HG03025 (cell line): ENCODE results near the gene MLKL.
"Not testable (repeated sequence)": the region's sequence is repeated elsewhere in the genome, so short reads cannot be mapped to it uniquely, and the experiment has no call there.

Experiments
- ATAC-seq: cut with Tn5 transposase; IDR thresholded peaks from one replicate; pipeline ENCODE4 v1.9.1; 2021; ENCODE audit warnings: mild to moderate bottlenecking, moderate library complexity; ENCODE audit not compliant: unreplicated experiment, low FRiP score

Gene MLKL

DNA sequence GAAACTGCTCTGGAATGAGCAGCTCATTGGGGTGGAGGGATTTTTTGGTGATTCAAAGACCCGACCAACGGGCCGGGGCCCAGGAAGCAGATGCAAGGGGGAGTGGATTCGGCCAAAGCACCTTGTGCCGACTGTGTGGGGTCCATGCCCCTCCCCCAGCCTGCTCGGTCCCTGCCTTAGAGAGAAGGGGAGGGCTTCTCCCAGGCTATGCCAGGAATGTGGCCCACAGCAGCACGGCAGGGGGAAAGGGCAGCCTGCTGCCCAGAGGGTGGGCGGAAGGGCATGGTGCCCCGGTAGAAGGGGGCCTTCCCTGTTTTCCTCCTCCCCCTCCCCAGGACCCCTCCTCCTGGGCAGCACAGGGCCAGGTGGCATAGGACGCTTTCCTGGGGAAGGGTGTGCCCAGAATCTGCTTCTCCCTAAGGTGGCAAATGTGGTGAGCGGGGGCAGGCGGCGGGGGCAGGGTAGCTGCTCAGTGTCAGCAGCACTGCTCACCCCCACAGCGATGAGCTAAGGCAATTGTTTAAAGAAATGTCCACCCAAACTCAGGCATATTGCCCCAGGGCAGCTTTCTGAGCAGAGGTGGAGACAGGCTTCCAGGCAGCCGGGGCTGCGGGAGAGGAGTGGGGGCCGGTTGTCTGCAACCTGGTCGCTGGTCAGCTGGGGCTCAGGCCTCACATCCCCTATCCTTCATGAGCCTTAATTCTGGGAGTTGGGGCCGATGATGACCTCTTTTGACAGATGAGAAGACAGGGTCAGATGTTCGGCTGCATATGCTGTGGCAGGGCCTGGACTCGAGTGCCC is 33.9 kb upstream of the MLKL start:
- ATAC-seq: no peak

DNA sequence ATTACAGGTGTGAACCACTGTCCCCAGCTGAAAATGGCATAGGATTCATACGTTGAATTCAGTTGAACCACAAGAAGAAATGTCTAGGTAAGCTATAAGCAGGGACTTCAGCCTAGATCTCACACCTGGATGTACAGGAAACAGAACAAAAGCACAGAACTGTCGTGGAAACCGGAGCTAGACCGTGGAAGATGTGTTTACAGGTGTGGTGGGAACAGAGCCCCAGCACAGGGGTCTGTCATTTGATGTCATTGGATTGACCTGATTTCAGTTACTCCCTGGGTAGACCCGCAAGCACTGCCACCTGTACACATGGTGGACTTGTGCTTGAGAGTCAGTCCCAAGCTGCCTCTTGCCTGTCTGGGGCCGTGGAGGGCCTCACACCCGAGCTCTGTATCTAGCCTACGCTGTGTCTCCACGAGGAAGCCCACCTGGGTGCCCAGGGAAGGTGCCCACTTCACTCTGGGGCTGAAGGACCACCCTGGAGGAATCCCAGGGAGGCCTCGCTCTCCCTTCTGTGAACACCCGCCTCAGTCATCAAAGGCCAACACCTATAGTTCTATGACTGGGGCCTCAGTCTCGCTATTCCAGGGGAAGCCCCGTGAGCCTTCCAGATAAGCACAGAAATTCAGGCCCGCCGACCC is 32.2 kb upstream of the MLKL start:
- ATAC-seq: no peak

DNA sequence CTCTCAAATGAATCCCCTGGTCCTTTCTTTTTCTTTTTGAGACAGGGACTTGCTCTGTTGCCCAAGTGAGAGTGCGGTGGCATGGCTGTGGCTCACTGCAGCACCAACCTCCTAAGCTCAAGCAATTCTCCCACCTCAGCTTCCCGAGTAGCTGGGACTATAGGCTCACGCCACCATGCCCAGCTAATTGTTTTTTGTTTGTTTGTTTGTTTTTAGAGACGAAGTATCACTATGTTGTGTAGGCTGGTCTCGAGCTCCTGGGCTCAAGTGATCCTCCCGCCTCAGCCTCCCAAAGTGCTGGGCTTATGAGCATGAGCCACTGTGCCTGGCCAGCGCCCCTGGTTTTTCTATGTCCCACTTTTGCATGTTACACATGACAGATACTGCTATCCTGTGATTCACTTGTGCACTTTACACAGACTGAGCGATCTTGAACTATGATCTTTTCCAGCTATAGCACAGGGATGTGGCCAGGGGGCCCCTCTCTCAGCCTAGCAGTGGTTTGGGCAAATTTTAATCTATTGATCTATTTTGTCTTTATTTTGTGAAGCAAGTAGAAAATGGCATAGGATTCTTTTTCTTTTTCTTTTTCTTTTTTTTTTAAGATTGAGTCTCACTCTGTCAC is 31.3 kb upstream of the MLKL start:
- ATAC-seq: no peak

DNA sequence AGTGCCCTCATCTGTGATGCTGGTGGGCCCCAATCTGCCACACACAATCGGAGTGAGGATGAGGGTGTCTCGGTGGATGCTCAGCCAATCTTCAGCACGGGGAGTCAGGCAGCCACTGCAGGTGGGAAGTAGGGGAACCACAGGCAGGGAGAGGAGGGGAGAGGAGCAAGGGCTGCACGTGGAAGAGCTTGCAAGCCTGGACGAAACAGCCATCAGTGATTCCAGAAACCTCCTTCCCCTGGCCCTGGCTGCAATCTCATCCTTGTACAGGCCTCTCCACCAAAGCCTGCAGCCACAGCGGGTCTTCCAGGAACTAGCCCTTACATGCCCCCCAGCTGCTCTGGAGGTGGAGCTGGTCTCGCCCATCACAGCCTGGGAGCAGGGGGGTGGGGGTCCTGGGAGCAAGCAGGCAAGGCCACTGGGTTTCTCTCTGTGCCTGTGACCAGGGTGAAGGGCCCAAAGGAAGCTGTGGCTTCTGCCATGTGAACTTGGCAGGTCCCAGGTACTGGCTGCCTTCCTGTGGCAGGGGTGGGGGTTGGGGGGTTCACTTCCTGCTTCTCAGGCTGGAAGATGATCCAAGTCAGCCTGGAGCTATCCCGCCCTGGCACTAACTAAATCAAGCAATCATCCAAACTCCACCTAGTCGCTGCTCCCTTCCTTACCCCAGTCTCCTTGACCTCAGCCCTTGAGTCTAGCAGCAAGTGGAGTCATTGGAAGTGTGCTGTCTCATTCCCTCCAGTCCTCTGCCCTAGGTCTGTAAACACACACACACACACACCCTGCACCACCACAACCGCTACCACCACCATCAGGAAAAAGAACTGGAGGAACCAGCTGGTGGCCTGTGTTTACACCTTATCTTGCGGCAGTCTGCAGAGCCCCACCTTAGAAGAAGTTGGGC is 29.4 kb upstream of the MLKL start:
- no peak for ATAC-seq

DNA sequence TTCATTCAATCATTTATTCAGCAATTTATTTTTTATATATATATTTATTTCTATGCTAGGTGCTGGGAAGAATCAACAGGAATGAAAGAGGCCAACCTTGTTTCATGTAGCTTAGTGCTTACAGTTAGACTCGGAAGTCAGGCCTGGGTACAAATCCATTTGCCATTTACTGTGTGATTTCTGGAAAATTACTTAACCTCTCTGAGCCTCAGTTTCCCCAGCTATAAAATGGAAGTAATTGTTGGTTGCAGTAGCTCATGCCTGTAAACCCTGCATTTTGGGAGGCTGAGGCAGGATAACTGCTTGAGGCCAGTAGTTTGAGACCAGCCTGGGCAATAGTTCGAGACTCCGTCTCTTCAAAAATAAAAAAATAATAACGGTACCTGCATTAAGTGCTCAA is 27.2 kb upstream of the MLKL start:
- ATAC-seq: no peak

DNA sequence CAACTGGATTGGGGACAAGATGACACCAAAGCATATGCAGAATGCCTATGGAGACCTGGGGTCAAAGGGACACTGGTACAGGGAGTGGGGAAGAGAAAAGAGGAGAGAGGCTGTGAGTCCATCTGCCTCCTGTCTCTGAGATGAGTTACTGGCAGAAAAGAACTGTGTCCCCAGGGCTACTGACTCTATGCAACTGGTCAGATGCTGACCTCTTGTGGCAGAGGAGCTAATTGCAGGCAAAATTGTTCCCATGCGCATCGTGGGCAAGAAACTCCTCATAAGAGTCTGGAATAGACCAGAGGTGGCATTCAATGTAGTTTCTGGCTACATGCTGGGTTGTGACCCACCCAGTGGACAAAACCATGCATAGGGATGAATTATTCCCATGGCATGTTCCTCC is 26.1 kb upstream of the MLKL start:
- ATAC-seq: no peak

DNA sequence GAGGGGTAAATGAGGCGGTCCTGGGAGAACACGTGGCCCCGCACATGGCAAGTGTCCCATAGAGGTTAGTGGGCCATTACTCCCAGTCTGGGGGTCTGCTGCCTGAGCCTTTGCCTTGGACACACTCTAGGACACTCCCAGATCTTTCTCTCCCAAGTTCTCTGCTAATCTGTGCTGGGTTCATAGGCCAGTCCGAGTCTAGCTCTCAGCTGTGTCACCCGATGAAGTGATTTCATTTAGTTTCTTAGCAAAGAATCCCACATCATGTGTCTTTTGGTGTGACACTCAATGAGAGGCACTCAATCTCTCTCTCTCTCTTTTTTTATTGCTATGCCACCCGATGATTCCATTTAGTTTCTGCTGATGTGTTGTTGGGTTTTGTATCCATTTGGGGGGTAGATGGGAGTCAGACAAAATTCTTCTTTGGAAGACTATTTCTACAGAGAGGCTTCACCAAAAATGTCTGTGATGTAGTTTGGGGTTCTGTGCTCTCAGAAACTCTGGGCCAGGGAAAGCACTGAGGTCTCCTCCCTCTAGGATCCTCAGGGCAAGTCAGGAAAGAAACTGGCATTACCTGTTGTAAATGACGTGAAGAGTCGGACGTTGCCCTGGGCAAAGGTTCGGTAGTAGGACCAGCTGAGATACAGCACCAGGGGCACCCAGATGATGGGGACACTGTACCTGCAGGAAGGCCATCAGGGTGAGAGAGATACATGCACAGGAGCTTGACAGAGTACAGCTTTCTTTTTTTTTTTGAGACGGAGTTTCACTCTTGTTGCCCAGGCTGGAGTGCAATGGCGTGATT is 25.2 kb upstream of the MLKL start:
- no peak for ATAC-seq

DNA sequence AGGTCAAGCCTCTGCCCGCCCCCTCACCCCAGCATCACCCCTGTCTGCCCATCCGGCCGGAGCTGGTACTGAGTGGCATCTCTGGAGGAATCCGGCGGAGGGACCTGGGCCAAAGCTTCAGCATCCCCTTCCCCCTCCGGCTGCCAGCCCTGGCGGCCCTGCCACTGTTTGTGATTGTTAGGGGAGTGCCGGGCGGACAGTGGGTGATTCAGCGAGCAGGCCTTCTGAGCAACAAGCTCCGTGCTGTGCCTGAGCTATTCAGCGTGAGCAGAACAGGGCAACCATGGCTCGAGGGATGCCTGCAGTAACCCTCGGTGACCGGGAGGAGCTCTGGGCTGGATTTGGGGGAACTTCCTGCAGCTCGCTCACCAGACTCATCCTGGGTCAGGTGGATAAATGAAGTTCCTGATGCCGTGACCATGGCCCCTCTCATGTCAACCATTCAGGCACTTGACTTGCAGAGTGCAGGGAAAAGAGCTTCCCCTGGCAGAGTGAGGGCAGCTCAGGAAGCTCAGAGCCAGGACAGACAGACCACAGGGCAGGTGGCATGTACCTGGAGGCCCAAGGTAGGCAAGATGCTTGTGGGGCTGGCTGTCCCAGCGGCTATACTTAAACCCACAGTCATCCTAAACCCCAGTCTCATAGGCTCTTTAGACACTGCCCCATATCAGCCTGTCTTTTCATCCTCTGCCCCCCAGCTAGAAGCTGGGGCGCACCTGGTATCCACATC is 24.3 kb upstream of the MLKL start:
- no peak for ATAC-seq

DNA sequence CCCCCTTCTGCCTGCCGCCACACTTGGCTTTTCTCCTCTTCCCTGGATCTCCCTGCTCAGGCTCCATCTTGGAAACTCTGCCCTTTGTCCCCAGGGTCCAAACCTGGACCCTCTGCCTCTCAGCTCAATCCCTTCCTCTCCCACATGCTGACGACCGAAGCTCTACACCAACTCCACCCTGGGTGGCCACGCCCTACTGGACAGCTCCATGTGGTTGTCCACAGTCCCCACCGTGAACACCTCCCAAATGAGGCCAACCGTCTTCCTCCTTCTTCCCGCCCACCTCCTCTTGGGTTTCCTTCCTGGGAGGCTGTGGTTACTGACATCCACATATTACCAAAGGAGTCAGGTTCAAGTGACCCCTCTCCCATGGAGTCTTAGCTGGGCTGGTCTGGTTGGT is 22.6 kb upstream of the MLKL start:
- no peak for ATAC-seq

DNA sequence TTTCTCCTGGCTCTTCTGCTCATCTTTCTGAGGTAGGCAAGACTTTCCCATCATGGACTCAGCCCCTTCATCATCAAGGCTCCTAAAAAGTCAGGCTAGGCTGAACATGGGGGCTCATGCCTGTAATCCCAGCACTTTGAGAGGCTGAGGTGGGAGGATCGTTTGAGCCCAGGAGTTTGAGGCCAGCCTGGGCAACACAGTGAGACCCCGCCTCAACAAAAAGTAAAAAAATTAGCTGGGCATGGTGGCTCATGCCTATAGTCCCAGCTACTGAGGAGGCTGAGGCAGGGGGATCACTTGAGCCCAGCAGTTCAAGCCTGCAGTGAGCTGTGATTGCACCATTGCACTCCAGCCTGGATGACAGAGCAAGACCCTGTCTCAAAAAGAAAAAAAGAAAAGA is 21.5 kb upstream of the MLKL start:
- ATAC-seq: not testable (repeated sequence)

DNA sequence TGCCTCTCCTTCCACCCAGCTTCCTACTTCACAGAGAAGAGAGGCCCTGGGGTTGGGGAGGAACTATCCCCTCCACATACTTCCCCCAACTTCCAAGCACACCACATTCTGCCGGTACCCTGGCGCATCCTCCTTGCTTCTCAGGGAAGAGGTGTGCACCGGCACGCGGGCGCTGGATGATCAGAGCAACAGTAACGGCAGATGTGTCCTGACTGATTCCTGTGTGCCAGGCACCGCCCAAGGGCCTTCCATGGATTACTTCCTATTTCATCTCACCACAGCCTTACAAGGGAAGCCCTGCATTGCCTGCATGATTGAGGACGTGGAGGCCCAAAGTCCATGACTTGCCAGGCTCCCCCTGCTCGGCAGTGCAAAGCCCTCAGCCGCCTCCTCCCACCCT is 21.1 kb upstream of the MLKL start:
- no peak for ATAC-seq

DNA sequence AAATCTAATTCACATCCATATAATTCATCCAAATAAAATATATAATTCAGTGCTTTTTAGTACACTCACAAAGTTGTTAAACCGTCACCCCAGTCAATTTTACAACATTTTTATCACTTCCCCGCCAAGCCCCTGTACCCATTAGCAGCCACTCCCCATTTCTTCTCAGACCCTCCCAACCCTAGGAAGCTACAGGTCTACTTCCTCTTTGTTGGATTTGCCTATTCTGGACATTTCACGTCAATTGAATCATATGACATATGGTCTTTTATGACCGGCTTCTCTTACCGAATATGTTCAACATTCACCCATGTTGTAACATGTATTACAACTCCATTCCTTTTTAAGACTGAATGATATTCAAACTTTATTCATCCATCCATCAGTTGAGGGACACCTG is 19.9 kb upstream of the MLKL start:
- no peak for ATAC-seq

DNA sequence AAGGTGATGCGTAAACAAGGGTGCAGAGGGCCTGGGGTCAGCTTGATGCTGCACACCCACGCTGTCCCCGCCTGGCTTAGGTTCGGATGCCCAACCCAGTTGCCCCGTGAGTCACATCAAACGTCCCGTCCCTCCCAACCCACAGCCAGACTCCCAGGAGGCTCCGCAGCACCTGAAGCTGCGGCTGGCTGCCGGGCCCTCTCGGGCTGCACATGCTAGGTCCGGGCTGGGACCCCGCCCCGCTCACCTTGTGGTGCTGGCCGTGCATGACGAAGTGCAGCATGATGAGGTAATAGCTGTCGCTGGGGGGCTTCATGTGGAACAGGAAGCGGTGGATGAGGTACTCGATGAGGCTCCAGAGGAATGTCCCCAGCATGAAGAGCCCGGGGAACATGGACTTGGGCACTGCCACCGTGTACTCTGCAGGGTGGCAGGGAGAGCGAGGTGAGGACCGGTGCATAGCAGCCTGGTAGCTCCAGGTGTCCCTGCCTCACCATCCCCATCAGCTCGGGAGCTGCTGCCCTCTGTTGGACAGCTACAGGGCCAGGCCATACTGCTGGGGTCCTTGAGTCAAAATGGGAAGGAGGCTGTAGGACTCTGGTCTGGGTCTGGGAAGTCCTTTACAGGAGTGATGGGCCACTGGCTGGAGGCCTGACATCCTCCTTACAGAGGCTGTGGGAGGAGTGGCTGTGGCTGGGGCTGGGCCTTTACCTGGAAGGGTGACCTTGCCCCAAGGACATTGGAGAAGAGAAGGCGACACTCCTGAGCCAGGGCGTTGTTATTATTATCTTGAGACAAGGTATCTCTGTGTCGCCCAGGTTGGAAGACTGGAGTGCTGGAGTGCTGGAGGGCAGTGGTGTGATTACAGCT is 18.3 kb upstream of the MLKL start:
- no peak for ATAC-seq

DNA sequence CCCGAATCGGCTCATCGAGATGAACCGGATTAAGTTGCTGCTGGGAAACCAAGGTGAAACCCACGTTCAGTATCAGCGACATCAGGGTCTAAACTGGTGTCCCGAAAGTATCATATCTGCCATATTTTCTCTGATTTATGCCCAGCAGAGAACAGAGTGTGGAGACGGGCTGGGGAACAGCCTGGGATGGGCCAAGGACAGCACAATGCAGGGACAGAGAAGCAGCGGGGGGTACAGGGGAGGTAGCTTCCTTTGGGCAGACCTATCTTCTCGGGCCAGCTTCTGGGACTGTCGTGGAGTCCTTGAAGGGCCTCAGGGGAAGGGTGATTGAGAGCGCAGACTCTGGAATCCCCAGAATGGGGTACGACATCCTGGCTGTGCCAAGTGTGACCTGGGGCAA is 17.5 kb upstream of the MLKL start:
- no peak for ATAC-seq

DNA sequence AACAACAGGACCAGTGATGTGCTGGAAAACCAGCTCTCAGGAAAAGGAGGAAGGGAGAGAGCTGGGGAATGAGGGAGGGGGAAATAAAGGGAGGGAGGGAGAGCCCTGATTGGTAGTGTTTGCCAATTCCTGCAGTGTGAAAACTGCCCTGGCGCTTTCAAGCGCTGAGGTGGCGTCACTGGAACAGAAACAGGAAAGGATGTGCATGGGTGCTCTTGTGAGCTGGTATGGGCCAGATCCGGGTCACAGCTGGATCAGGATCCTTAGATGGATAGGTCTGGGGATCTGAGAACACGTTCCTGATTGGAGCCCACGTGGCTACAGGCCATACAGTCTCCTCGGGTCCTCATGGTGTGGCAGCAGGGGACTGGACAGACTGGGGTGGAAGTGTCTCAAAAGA is 16.7 kb upstream of the MLKL start:
- no peak for ATAC-seq

DNA sequence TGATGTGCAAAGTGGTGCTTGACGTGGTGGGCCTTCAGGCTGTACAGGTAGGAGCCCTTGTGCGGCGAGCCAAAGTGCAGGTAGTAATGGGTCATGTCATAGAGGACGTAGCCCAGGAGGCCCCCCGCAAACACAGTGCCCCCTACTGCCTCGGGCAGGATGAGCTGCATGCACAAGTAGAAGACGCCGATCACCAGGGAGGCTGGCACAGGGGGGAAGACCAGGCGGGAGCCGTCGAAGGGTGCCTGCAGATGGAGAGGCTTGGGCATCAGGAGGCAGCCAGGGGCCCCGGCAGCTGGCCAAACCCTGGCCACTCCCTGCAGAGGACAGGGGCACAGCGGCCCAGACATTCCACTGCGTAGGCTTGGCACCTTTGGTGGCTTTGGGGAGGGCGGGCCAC is 15.7 kb upstream of the MLKL start:
- ATAC-seq: no peak

DNA sequence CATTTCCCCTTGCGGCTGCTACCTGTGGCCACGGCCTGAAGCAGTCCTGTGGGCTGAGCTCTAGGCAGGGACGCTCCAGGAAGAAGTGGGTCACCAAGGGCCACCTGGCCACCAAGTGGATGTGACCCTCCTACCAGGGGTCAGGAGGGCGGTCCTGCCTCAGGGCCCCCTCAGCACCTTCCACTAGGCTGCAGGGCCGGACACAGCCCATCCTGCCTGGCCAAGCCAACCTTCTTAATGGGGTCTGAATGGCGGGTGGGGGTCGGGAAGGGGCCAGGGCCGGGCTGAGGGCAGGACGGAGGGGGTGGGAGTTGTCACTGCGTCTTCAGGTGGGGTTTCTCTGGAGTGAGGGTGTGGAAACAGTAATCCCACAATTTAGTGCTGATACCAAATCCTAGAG is 13.2 kb upstream of the MLKL start:
- ATAC-seq: no peak

DNA sequence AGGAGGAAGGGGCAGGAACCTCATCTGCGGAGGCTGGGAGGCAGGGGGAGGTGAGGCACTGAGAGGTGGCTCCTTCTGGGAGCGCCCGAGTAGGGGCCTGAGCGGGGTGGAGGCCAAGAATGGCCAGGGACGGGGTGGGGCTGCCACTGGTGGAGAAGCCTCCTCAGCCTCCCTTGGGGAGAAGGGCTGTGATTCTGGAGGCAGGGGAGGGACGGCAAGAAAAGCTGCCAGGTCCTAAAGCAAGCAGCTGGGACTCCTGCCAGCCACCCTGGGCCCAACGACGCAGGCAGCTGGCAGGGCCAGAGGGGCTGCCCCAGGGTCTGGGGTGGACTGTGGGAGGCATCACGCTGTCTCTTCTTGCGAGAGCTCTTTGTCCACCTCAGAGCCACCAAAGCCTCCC is 12.7 kb upstream of the MLKL start:
- no peak for ATAC-seq

DNA sequence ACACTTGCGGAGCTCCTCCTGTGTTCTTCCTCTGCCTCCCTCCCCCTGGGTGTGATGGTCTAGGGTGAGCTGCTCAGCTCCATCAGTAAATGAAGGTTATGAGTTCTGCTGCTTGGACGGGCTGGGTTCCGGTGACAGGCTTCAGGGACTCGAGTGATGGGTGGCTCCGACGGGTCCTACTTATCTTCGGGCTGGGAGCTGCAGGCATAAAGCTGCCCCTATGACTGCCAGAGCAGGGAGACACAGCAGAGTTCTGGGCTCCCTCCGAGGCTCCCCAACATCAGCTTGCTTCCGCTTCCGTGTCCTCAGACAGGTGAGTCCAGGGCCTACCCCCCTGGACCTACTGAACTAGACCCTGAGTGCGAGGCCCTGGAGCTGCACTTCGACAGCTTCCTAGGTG is 11.3 kb upstream of the MLKL start:
- ATAC-seq: no peak
